Epithelial cell of prostate (primary cell): ENCODE measurements around the gene SNX5.

Experiments used
- DNase-seq: peaks from one replicate; pipeline ENCODE4 v3.0.0-alpha.2; 2011; ENCODE audit warnings: low read depth, low spot score
- H3K27ac ChIP-seq: fragments of 450-650 bp; 2 replicates; pipeline ENCODE4 v1.5.1; 2017; ENCODE audit warnings: mild to moderate bottlenecking

Gene SNX5

DNA sequence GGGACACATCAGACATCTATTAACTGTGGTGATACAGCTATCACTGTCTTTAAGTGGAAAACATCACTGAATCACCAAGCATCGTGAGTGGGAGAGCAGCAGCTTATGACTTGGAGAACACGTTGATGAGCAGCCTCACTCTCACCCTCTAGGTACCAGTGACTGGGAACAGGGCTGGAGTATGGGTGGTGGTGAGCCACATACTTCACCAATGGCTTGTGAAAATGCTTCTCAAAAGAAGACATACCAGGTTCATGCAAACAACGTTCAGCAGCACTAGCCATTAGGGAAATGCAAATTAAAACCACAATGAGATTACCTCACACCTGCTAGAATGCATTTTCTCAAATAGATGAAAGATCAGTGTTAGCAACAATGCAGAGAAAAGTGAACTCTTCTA, 25.3 kb downstream of the SNX5 start:
- no peak for DNase-seq
- H3K27ac ChIP-seq, result no peak overlapping the region

DNA sequence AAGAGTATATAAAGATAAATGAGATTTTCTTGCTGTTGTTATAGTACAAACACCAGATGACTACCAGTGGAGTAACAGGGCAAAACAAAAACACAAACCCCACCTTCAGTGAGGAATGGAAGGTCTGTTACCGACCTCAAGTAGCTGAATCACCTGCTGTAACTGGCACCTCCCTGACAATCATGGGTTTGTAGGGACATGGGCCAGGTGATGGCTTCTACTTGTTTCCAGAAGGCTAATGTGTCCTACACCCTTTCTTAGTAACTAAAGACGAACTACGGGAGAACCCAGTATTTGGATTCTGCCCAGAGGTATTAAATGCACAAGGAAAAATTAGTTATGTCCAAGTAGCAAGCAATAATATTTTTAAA, 26.8 kb downstream of the SNX5 start:
- no peak overlapping the region for H3K27ac ChIP-seq
- no peak for DNase-seq

DNA sequence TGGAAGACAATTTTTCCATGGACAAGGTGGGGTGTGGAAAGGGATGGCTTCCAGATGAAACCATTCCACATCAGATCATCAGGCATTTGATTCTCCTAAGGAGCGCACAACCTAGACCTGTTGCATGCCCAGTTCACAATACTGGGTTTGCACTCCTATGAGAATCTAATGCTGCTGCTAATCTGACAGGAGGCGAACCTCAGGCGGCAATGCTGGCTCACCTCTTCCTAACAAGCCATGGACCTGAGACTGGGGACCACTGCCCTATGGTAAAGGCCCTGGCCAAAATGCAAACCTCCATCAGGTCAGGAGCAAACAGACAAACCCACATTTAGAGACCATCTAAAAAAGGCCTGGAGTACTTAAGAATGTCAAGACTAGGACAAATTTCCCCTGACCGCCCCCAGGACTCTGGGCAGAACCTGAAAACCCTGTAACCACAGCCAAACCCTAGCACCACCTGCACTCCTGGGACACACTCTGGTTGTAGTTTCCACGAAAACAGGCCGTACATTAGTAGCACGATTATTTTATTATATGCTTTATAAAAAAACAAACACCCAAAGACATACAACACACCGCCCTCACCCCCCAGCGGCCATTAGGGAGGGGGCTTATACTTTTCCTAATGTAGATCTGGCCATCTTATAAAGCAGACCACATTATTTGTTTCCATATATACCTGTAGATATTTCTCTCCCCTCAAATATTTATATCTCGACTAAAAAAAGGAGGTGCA, 27.3 kb downstream of the SNX5 start:
- no peak overlapping the region for H3K27ac ChIP-seq
- DNase-seq, result no peak

DNA sequence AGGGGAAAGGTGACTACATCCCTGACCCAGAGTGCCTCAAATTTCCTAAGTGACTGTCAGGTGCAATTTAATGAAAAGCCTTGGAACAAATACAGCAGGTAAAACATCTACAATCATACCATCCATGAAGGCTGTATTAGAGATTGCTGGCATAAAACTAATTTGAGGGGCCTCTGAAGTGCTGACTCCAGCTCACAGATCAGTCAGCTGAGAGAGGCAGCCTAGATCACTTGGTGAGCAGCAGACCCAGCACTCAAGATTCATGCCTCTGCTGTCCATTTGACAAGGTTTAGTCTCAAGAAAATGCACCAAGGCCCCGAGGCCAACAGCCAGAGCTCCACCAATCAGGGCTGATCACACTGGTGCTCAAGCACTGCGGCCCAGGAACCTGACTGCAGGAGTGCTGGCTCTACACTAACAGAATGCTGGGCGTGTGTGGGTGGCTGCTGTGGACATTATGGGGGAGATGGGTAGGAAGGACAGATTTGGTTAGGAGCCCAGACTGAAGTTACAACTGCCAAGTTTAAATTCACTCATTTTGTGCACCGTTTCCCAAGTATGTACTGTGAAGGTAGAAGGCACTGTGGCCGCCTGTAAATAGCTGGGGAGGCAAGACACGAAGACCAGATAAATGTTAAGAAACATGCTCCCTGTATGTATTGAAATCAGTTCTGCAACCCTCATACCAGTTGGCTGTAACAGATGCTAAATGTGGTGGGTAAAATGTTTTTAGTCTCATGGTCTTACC, 28.2 kb downstream of the SNX5 start:
- H3K27ac ChIP-seq, result no peak overlapping the region
- no peak for DNase-seq

DNA sequence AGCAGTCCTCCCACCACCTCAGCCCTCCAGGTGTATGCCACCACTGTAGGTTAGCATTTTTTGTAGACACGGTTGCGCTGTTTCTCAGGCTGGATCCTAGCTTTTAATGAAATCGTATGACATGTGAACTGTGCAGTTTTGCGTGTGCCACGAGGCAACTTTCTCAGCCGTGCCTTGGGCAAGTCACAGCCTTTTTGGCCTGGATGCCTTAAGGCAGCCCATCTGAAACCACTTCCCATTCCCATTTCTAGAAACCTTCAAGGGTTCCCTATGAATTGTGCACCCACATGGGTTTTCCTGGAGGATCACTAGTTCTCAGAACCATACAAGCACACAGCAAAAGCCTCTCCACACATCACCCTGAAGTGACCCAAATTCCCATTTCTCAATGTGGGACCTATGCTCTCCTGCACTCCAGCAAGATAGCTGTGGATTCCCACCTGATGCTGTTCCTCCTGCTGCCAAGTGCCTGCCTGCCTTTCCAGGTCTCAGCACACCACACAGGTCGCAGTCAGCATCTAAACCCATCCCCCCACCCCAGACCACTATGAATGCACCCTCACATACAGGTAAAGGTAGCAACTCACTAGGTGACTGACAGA, 28.9 kb downstream of the SNX5 start:
- DNase-seq, result no peak
- no peak overlapping the region for H3K27ac ChIP-seq

DNA sequence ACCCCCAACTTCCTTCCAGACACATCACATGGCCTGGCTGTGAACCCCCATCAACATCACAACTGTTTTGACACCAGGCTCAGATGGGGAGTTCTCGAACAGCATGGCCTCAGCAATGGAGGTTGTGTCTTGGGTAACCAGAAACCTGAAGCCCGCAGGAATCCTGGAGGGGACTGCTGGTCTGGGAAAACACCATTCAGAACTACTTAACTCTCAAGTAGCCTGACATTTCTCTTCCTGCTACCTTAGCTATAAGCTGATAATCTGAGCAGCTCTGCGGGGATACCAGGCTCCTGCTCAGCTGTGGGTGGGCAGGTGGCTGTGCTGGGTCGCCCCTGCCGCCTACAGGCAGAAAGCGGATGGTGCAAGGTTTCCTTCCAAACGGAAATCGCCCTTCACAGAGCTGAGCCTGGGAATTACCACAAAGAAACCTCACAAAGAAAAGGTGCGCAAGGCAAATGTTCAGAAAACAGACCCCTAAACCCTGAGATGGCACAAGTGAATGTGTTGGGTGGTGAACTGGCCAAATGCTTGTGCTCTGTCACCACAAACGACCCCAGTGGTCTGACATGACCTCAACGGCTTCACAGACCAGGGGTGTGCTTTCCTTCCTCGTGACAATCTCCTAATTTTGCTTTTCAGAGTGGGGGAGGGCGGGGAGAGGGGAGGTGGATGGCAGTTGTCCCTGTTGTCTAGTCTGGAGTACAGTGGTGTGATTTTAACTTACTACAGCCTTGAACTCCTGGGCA, 29.5 kb downstream of the SNX5 start:
- no peak overlapping the region for H3K27ac ChIP-seq
- DNase-seq, result no peak

DNA sequence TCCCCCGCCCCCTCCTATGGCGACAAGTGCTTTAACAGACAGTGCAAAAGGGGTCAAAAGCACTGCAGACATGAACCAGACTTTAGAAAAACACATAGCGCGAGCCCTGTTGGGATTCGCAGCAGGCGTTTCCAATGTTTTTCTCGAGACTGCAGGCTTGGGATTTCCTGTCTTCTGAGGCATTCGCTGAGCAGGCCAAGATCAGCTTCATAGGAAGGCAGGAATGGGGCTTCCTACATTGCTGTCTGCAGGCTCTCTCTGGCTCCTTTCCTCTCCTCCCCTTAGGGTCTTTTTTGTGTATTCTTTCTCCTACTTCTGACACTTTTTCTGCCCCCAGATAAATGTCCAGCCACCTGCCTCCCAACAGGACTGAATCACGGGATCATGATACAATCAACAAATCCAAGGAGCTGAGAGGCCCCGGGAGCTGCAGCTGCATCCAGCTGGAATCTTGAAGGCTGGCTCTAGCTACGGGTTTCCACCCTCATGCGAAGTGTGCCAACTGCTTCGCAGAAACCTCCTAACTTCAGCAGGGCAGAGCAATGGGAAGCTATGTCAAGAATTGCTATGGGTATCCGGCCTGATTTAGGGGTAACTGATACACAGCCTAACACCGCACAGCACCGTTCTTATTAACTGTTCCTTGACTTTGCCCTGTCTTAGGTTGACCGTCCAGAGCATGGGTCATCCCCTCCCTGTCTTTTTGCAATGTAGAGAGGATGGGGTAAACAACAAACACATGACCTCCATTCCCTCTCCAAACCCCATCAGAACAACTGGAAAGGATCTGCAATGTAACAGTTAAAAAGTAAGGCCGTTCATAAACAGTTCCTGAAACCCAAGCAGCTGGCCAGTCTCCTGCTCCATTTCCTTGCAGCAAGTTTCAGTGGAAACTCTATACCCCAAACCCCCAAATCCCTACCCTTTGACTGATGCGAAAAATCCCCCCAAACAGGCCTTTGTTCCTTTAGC, 31.5 kb downstream of the SNX5 start:
- DNase-seq, result no peak
- H3K27ac ChIP-seq, result no peak overlapping the region

DNA sequence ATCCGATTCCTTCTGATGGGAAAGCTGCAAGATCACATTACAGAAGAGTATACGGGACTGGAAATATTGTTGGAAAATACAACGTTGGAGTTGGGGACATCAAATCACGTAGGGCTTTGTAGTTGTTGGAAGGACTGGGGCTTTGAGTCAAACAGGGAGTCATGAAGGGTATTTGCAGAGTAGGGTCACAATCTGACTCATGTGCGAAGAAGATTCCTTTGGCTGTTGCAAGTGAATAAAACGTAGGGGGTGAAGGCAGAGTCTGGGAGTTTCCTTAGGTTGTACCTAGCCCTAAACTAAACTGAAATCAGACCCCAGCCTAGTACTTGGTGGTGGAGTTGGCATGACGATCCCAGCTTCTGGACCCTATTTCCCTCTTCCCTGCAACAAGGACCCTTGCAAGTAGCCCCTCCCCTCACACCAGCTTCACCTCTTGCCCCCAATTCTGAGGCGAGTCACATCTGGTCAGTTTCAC, 32.3 kb downstream of the SNX5 start:
- no peak overlapping the region for H3K27ac ChIP-seq
- no peak for DNase-seq

DNA sequence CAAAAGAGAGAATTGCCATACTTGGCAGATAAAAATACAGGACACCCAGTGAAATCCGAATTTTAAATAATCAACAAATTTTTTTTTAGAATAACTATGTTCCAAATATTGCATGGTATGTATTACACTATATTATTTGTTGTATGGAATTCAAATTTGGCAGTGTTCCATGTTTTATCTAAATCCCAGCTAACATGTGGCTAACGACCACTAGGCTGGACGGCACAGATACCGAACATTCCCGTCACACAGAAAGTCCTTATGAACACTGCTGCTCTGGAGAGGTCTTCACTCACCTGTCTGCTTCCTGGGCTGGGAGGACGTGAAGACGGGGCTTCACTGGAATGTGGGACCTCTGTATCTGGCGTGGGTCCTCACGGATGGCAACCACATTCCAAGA, 32.8 kb downstream of the SNX5 start:
- H3K27ac ChIP-seq, result no peak overlapping the region
- no peak for DNase-seq

DNA sequence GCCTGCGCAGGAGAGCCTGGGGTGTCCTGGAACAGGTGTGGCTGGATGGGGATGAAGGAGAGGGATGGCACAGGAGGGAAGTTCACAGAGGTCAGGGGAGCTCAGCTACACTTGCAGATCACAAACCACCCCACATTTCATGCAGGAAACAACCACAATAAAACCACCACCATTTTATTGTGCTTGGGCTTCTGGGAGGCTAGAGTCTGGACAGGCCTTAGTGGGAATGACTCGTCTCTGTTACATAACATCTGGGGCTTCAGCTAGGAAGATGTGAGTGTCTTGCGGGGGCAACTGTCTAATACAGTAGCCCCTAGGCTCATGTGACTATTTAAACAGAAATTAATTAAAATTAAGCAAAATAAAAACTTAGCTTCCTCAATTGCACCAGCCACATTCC, 33.4 kb downstream of the SNX5 start:
- no peak overlapping the region for H3K27ac ChIP-seq
- DNase-seq, result no peak

DNA sequence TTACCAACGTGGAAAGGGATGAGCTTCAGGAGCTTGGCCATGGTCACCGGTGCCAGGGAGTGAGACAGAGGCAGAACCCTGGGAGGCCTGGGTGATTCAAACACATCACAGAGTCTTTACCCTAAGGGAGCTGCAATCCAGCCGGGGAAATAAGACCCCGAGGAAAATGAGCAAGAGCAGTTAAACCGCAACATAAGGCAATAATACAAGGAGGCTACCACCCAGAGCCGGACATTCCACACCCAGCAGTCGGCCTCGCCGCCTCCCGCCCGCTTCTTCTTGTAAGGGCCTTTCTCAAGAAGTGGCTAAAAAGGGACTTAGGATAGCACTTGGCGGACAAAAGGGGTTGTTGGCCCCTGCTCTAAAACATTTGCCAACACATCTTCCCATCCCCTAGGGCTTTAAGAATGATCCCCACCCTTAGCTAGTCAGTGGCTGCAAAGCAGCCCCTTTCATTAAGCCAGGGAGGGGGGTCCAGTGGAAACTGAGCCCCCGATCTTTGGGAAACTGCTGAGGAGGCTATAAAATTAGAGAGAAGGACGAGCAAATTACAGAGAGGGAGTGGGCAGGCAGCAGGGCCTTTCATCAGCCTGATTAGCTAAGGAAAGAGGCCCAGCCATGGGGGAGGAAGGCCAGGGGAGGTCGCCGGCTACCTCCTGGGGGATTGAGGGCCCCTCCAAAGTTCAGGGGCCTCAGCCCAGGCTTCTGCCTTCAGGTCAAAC, 34.3 kb downstream of the SNX5 start:
- H3K27ac ChIP-seq, result no peak overlapping the region
- DNase-seq, result no peak

DNA sequence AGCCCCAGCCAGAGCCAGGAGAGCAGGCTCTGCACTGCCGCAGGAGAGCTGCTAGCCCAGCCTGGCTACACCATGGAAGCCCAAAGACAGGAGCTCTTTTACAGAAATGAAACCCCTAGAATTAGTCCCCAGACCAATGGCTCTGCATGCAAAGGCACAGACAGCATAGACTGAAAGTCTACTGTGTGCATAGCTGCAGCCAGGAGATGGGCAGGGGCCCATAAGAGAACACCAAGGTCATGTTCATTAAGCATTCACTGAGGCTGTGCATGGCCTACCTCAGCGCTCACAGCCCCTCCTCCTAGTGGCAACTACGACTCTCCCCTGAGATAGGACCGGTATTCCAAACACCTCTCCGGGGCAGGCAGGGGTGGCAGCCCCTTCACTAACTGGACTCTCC, 34.9 kb downstream of the SNX5 start:
- no peak for DNase-seq
- no peak overlapping the region for H3K27ac ChIP-seq

DNA sequence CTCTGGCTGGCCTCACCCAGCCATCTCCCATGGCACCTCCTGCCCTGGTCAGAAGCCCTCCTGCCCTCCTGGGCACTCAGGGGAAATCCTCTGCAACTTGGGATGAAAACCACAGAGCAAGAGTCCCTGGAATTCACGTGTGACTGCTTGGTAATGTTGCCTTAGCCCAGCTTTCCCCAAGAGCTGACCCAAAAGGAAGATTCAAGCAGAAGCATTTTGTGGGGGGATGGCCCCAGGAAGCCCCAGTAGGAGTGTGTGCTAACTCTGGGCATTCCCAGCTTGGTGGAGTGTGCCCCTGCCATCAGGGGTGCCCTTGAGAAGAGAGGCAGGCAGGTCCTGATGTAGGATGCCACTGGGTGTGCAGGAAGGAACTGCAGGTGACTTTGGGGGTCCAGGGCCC, 35.5 kb downstream of the SNX5 start:
- no peak for DNase-seq
- H3K27ac ChIP-seq, result no peak overlapping the region

DNA sequence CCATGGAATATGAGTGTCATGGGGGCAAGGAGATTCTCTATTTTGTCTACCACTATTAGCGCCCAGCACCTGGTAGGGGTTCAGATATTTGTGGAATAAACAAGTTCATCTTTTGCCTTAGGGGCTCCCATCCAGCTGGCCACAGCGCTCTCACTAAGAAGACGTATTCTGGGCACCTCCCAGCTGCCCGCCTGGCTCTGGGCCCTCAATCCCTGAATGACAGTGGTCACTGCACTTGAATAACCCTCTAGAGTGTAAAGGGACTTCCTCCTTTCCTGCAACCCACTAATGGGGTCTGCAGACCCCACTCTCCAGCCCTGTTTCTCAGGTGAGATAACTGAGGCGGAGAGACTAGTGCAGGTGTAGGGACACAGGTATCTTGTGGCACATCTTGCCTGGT, 36.2 kb downstream of the SNX5 start:
- no peak overlapping the region for H3K27ac ChIP-seq
- DNase-seq, result no peak

DNA sequence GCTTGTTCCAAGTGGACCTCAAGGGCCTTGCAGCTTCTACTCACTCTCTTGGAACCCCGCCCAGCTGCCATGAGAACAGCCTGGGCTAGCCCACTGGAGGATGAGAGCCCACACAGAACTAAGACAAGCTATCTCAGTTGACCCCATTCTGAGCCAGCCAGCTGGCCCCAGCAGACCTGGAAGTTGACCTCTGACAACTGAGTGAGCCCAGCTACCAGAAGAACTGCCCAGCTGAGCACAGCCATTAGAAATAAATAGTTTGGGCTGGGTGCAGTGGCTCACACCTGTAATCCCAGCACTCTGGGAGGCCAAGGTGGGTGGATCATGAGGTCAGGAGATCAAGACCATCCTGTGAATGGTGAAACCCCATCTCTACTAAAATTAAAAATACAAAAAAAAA, 37.1 kb downstream of the SNX5 start:
- no peak overlapping the region for H3K27ac ChIP-seq
- DNase-seq, result no peak

DNA sequence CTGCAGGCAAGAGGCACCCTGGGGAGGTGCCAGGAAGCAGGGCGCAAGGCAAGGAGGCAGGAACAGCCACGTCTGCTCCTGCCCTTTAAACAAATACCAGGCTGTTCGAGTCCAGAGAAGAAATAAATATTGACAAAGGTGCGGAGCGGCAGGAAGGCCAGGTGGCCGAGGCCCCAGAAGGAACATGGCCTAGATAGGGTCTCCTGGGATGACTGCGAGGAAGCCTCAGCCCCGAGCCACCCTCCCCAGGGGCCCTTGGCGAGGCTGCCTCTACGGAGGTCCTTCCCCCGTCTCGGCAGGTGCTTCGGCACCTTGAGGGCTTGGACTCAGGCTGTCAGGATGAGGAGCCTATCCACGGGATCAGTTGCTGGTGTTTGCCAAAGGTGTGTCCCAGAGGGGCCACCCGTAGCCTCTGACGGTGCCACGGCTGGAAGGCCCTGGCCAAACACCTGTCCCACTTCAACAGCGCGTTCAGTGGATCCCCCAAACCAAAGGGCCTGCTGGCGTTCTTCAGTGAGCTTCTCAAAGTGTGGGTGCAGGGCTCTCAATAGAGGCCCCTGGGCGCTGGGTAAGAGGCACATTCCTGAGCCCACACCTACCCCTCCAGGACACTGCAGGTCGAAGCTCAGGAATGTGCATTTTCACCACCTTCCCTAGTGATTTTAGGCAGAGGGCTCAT, 39.8 kb downstream of the SNX5 start:
- no peak for DNase-seq
- no peak overlapping the region for H3K27ac ChIP-seq

DNA sequence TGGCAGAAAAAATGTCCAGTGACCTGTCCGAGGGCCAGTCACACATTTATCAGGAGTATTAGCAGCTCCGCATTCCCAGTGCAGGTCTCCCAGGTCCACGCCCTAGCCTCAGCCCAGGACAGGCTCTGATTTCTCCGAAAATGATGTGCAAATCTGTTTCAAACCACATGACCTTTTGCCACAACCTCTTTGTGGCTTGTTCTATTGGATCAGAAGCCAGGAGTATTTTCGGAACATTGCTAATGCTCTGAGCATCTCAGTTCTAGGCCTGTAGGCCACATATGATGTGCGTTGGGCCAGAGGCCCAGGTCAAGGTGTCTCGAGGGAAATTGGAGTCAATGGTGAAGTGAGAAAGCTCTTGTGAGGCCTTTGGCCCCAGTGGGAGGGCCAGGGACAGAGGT, 40.4 kb downstream of the SNX5 start:
- no peak for DNase-seq
- no peak overlapping the region for H3K27ac ChIP-seq

DNA sequence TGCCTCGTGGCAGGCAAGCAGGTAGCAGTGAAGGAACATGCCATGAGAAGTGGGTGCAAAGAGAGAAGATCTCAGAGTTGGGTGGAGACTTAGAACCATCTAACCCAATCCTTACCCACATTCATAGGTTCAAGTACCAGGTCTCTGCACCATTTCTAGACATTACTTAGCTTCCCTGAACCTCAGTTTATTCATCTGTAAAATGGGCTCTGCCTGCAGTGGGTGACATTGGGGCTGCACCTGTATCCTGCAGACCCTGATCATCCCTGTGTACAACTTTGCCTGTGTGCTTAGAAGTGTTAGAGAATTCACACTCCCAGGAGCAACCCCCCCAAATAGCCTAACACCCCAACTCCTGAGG, 42.7 kb downstream of the SNX5 start:
- DNase-seq, result no peak
- no peak overlapping the region for H3K27ac ChIP-seq
